HG03280 (cell line): ENCODE measurements around the gene USP32.

Experiments
- ATAC-seq: cut with Tn5 transposase; IDR thresholded peaks from one replicate; pipeline ENCODE4 v1.9.1; 2021; ENCODE audit warnings: mild to moderate bottlenecking, moderate library complexity; ENCODE audit not compliant: unreplicated experiment

The USP32 gene

GRCh38 chr17:60159479-60159866 is 232.5 kb downstream of the USP32 start:
- no peak for ATAC-seq

- no peak for ATAC-seq
These were observed 233.0 kb downstream of the USP32 start for GRCh38 chr17:60158751-60159478.

- ATAC-seq: no peak
These were observed 234.4 kb downstream of the USP32 start for GRCh38 chr17:60157487-60158040.

- no peak for ATAC-seq
These were observed 235.2 kb downstream of the USP32 start for GRCh38 chr17:60156746-60157145.

- no peak for ATAC-seq
These were observed 236.1 kb downstream of the USP32 start for GRCh38 chr17:60155815-60156214.

GRCh38 chr17:60155427-60155814 is 236.5 kb downstream of the USP32 start:
- ATAC-seq: no peak

- ATAC-seq: no peak
These were observed 237.1 kb downstream of the USP32 start for GRCh38 chr17:60154616-60155426.

- ATAC-seq: no peak
These were observed 238.1 kb downstream of the USP32 start for GRCh38 chr17:60153606-60154390.

GRCh38 chr17:60151355-60151754 is 240.6 kb downstream of the USP32 start:
- ATAC-seq: no peak

GRCh38 chr17:60149691-60150582 is 242.0 kb downstream of the USP32 start, which contains the start of gene CA4:
Gene CA4, plus strand, starts transcription at chr17:60149973. Its CDS starts 62 bp downstream, at chr17:60150035.
- ATAC-seq: no peak

GRCh38 chr17:60148373-60148772 is 243.6 kb downstream of the USP32 start:
- no peak for ATAC-seq

GRCh38 chr17:60147553-60148223 is 244.2 kb downstream of the USP32 start:
- ATAC-seq: no peak

- no peak for ATAC-seq
These were observed 245.7 kb downstream of the USP32 start for GRCh38 chr17:60146206-60146605.

- no peak for ATAC-seq
These were observed 246.7 kb downstream of the USP32 start for GRCh38 chr17:60145006-60145935.

- ATAC-seq: peak; percentile 64
These were observed 248.9 kb downstream of the USP32 start for GRCh38 chr17:60142872-60143499.

GRCh38 chr17:60141111-60142018 is 250.6 kb downstream of the USP32 start:
- no peak for ATAC-seq
